ENCODE measurements around the gene ANKRD17.
A peak's percentile ranks its signal among the peaks of the same experiment; 100 is the strongest.
"Not testable (repeated sequence)": the region's sequence is repeated elsewhere in the genome, so short reads cannot be mapped to it uniquely, and the experiment has no call there.

ANKRD17 gene, protein sequence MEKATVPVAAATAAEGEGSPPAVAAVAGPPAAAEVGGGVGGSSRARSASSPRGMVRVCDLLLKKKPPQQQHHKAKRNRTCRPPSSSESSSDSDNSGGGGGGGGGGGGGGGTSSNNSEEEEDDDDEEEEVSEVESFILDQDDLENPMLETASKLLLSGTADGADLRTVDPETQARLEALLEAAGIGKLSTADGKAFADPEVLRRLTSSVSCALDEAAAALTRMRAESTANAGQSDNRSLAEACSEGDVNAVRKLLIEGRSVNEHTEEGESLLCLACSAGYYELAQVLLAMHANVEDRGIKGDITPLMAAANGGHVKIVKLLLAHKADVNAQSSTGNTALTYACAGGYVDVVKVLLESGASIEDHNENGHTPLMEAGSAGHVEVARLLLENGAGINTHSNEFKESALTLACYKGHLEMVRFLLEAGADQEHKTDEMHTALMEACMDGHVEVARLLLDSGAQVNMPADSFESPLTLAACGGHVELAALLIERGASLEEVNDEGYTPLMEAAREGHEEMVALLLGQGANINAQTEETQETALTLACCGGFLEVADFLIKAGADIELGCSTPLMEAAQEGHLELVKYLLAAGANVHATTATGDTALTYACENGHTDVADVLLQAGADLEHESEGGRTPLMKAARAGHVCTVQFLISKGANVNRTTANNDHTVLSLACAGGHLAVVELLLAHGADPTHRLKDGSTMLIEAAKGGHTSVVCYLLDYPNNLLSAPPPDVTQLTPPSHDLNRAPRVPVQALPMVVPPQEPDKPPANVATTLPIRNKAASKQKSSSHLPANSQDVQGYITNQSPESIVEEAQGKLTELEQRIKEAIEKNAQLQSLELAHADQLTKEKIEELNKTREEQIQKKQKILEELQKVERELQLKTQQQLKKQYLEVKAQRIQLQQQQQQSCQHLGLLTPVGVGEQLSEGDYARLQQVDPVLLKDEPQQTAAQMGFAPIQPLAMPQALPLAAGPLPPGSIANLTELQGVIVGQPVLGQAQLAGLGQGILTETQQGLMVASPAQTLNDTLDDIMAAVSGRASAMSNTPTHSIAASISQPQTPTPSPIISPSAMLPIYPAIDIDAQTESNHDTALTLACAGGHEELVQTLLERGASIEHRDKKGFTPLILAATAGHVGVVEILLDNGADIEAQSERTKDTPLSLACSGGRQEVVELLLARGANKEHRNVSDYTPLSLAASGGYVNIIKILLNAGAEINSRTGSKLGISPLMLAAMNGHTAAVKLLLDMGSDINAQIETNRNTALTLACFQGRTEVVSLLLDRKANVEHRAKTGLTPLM (N-terminal part only)

DNA sequence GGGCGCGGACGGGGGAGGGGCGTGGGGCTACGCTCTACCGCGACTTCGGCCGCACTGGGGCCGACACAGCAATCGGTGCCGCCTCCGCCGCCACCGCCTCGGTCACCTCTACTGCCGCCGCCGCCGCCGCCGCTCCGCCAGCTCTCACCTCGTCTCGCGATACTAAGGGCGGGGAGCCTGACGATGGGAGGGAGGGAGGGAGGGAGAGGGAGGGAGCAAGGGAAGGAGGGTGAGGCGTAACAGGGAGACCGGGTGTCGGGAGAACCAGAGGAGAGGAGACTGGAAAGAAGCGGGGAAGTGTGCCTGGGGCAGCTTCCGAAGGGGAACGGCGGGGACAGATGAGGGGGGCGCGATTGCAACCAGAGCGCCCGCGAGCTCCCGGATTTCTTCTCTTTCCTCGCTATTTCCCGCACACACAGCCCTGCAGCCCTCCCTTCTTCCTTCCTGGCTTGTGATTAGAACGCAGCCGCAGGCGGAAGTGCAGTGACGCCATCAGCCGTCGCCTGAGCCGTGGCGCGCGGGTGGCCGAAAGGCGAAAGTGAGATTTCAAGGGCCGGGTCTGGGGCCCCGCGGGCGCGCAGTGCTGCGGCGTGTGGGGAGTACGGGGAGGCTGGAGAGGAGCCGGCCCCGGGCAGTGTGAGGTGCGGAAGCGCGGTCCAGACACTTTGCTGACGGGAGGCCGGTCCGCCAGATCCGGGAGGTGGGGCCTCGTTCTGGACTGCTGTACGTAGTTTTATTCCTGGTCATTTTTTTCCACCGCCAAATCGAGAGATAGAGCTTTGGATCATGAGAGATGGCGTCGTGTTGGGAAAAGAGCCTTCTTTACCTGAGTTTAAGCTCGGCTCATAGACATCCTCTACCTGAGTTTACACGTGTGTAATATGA is at the start of gene ANKRD17:
Gene ANKRD17 (minus strand): TSS at position 113 of the 885 bp plus-strand sequence. CDS start 130 bp downstream, outside the sequence.
- peak; percentile 96 for DNase-seq

DNA sequence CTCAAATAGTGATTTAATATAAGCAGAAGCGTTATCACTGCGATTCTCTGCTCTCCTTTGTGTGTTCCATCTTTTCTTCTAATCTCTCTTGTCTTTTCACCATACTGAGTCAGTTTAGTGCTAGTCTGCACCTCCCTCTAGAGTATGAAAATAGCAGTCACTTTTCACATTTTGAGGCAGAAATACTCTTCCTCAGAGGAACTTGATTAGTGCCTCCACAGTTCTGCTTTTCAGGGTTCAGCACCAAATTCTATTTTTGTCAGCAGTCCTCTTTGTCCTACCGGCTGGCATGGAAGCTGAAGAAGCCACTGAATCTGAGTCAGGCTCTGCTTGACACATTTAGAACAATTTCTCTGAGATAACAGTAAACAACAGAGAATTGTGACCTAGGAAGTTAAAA is 49.7 kb upstream of the ANKRD17 start:
- DNase-seq, result no peak

- no peak for DNase-seq
Observed at GRCh38 chr4:73303711-73304110, 45.1 kb upstream of the ANKRD17 start.

GRCh38 chr4:73299548-73300280 is 41.1 kb upstream of the ANKRD17 start:
- no peak for DNase-seq

DNA sequence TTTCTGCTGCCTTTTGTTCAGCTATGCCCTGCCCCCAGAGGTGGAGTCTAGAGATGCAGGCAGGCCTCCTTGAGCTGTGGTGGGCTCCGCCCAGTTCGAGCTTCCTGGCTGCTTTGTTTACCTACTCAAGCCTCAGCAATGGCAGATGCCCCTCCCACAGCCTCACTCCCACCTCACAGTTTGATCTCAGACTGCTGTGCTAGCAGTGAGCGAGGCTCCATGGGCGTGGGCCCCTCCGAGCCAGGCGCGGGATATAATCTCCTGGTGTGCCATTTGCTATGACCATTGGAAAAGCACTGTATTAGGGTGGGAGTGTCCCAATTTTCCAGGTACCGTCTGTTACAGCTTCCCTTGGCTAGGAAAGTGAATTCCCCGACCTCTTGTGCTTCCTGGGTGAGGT is 34.1 kb upstream of the ANKRD17 start:
- DNase-seq, result not testable (repeated sequence)

GRCh38 chr4:73281982-73282381 is 23.4 kb upstream of the ANKRD17 start:
- no peak for DNase-seq

GRCh38 chr4:73281396-73281795 is 22.8 kb upstream of the ANKRD17 start:
- DNase-seq, result no peak

DNA sequence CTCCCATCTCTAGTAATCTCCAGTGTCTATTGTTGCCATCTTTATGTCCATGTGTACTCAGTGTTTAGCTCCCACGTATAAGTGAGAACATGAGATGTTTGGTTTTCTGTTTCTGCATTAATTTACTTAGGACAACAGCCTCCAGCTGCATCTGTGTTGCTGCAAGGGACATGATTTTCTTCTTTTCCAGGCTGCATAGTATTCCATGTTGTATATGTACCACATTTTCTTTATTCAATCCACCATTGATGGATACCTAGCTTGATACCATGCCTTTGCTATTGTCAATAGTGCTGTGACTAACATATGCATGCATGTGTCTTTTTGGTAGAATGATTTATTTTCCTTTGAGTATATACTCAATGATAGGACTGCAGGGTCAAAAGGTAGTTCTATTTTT is 18.6 kb upstream of the ANKRD17 start:
- no peak for DNase-seq

DNA sequence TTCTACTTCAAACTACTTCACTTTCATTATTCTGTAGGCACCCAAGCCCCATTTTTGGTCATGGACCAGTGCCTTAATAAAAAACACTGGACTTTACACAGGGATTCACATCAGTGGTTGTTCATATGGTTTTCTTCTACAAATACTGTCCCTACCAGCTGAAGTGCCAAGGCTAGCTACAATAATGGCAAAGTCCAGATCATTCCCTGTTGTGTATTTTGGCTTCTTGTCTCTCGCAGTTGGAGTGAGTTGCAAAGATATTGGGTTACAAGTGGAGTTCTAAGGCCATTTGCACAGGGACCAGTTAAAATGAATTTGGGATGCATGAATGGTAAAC is 16.7 kb upstream of the ANKRD17 start:
- DNase-seq, result no peak

DNA sequence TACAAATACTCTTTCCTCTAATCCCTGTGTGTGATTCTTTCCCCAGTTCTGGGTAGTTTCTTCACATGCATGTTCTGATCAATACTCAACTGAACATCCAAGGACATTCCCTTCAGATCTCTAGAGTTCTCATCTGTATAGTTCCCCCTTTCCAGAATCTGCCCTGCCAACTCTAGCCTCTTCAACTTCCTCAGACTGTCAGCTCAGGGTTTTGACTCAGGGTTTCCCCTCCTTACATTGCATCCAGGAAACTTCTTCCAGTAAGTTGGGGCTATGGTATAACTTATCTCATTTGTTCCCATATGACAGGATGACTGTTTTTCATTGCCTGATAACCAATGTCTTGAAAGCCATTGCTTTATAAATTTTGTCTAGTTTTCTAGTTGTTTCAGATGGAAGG is 14.2 kb upstream of the ANKRD17 start:
- no peak for DNase-seq

- no peak for DNase-seq
Observed at GRCh38 chr4:73267050-73267449, 8.5 kb upstream of the ANKRD17 start.

GRCh38 chr4:73259571-73260090 is 1.0 kb upstream of the ANKRD17 start:
- DNase-seq, result no peak

GRCh38 chr4:73258436-73258685 is 237 bp downstream of the ANKRD17 start:
- no peak for DNase-seq

- peak; percentile 74 for DNase-seq
Observed at GRCh38 chr4:73257651-73258435, 755 bp downstream of the ANKRD17 start.

DNA sequence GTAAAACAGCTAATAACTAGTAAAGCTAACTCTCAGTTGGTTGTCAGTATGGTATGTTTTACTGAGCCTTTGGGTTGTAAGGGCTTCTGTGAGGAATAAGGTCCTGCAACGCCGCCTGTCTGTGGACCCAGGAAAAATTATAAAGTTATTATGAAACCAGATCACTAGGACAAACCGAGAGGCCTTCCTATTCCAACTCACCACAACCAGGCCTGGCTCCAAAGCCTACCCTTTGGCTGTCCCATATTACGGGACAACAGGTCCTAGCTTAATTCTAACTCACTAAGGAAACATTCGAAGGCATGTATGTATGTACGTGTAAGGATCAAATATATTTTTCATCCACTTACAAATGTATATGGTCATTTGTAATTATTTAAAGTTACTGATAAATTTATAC is 1.4 kb downstream of the ANKRD17 start:
- peak; percentile 81 for DNase-seq

DNA sequence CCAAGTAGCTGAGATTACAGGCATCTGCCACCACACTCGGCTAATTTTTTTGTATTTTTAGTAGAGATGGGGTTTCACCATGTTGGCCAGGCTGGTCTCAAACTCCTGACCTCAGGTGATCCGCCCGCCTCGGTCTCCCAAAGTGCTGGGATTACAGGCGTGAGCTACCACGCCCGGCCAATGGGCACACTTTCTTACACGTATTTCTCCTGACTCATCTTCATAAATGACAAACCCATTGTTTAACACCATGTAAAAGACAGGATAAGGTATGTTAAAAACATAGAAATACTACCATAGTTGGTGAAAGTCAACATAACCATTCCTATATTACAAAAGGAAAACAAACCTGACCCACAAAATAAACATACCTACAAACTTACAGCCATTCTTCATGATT is 2.8 kb downstream of the ANKRD17 start:
- not testable (repeated sequence) for DNase-seq

DNA sequence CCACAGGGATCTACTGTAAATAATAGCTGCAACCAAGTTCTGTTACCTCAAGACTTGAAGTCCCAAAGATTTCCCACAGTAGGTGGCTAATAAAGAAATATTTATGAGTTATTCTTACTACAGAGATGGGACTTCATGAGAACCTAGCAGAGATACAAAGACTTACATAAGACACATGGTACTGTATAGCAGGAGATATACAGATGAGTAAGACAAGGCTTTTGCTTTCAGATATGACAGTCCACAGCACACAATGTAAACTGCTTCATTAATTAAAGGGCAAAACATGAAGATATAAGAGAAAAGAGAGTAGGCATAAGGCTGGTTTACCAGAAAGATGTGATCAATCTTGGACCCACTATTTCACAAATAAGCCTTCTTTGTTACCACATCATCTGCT is 6.6 kb downstream of the ANKRD17 start:
- no peak for DNase-seq

- DNase-seq, result no peak
Observed at GRCh38 chr4:73251384-73251783, 7.2 kb downstream of the ANKRD17 start.

GRCh38 chr4:73250642-73251041 is 8.0 kb downstream of the ANKRD17 start:
- DNase-seq, result no peak

DNA sequence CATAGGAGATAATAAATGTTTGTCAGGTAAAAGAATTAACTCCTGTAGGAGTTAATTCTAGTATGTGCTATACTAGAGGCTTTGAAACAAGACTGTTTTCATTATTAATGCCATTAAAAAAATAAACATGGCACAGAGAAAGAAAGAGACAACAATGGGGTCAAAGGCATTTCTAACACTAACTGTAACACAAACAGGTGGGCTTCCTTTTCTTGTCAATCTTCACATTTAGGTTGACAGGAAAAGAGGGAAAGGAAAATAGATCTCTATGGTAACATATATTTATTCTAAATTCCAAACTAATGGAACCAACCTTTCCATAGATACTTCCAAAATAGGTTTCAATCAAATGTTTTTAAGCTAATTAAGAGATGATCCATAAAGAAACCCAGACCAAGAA is 9.8 kb downstream of the ANKRD17 start:
- no peak for DNase-seq

- no peak for DNase-seq
Observed at GRCh38 chr4:73248416-73248815, 10.2 kb downstream of the ANKRD17 start.
